Fibroblast of lung (primary cell): ENCODE measurements around the gene KLRF2. TPM values are rescaled to one million over a fixed set of nuclear protein-coding genes. Genes with fewer than 3 reads are reported as not detected.

Experiments
- DNase-seq, 2 donors: peaks; one replicate each; pipeline versions ENCODE4 v3.0.0 to v3.0.0-alpha.2; 2010; ENCODE audit warnings: low read depth in 2 of 2
- H2AFZ ChIP-seq: 2 replicates; pipeline ENCODE4 v1.5.1; 2012; ENCODE audit warnings: low read length, control low read depth, inconsistent platforms
- H3K27ac ChIP-seq: 2 replicates; pipeline ENCODE4 v1.5.1; 2011; ENCODE audit warnings: low read length, control low read depth; ENCODE audit not compliant: insufficient read depth
- H3K27me3 ChIP-seq: 2 replicates; pipeline ENCODE4 v1.5.1; 2011; ENCODE audit warnings: mild to moderate bottlenecking, low read length; ENCODE audit not compliant: control insufficient read depth, insufficient read depth
- H3K36me3 ChIP-seq: 2 replicates; pipeline ENCODE4 v1.5.1; 2011; ENCODE audit warnings: low read length; ENCODE audit not compliant: control insufficient read depth, insufficient read depth
- H3K4me1 ChIP-seq: 2 replicates; pipeline ENCODE4 v1.5.1; 2011; ENCODE audit warnings: low read length; ENCODE audit not compliant: control insufficient read depth, insufficient read depth; ENCODE audit errors: extremely low read depth
- H3K4me2 ChIP-seq: 2 replicates; pipeline ENCODE4 v1.5.1; 2011; ENCODE audit warnings: low read length, control low read depth; ENCODE audit not compliant: insufficient read depth; ENCODE audit errors: extremely low read depth
- H3K4me3 ChIP-seq, 4 experiments: fragments of 200-600 bp in 1 of 4; sonication (generic) in 1 of 4; replicated peaks in 1 of 4; 2 replicates each; pipeline ENCODE4 v1.5.1; 2011 to 2016; ENCODE audit warnings: low read length in 4 of 4, low read depth in 3 of 4, mild to moderate bottlenecking in 3 of 4, control low read depth in 2 of 4, inconsistent platforms in 1 of 4, mixed read lengths in 1 of 4; ENCODE audit not compliant: insufficient read depth in 1 of 4; ENCODE audit errors: control extremely low read depth in 1 of 4
- H3K79me2 ChIP-seq: 2 replicates; pipeline ENCODE4 v1.5.1; 2012; ENCODE audit warnings: mild to moderate bottlenecking, low read length, inconsistent platforms; ENCODE audit not compliant: control insufficient read depth, insufficient read depth
- H3K9ac ChIP-seq: 2 replicates; pipeline ENCODE4 v1.5.1; 2011; ENCODE audit warnings: mild to moderate bottlenecking, low read length, control low read depth; ENCODE audit not compliant: insufficient read depth
- H3K9me3 ChIP-seq: 2 replicates; pipeline ENCODE4 v1.5.1; 2012; ENCODE audit warnings: low read depth, low read length; ENCODE audit not compliant: control insufficient read depth, insufficient read depth
- H4K20me1 ChIP-seq: 2 replicates; pipeline ENCODE4 v1.5.1; 2011; ENCODE audit warnings: low read length; ENCODE audit not compliant: control insufficient read depth, insufficient read depth; ENCODE audit errors: extremely low read depth
- EZH2 ChIP-seq: IDR thresholded peaks from 2 replicates; pipeline ENCODE4 v1.5.1; 2012; ENCODE audit warnings: low read length, control low read depth, mild to moderate bottlenecking; ENCODE audit errors: missing control alignments
- polyA minus RNA-seq: library from RNA; depleted of rRNA, polyadenylated mRNA; stranded (reverse); fragments of >200 nt; gene quantifications from 2 replicates; pipeline ENCODE4 v1.2.3, GENCODE V29; 2011; ENCODE audit warnings: low replicate concordance
- polyA plus RNA-seq, 2 donors: library from polyadenylated mRNA; depleted of rRNA in 1 of 2; stranded (reverse) in 1 of 2; unstranded in 1 of 2; fragments of >200 nt; gene quantifications; 2 replicates each; pipeline ENCODE4 v1.2.1, GENCODE V29; 2011 to 2012; ENCODE audit warnings: missing spikeins in 1 of 2
- total RNA-seq: library from RNA; depleted of rRNA; stranded (reverse); fragments of >200 nt; gene quantifications from 2 replicates; pipeline ENCODE4 v1.2.1, GENCODE V29; 2014
- TF ChIP-seq, protein P1 (sequence below), 2 donors: IDR thresholded peaks in 1 of 2; conservative IDR thresholded peaks in 1 of 2; 1 replicate in 1 of 2; 2 replicates in 1 of 2; pipeline ENCODE4 v1.5.1; 2011 to 2012; ENCODE audit warnings: low read length in 2 of 2, control low read depth in 1 of 2, inconsistent platforms in 1 of 2, low read depth in 1 of 2, mild to moderate bottlenecking in 1 of 2

The KLRF2 gene, protein sequence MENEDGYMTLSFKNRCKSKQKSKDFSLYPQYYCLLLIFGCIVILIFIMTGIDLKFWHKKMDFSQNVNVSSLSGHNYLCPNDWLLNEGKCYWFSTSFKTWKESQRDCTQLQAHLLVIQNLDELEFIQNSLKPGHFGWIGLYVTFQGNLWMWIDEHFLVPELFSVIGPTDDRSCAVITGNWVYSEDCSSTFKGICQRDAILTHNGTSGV
- total RNA-seq (not detected in 2 replicates), polyA plus RNA-seq (not detected in 2 replicates), polyA minus RNA-seq (not detected in 2 replicates)
- not detected in 2 replicates for polyA plus RNA-seq (2012)

DNA sequence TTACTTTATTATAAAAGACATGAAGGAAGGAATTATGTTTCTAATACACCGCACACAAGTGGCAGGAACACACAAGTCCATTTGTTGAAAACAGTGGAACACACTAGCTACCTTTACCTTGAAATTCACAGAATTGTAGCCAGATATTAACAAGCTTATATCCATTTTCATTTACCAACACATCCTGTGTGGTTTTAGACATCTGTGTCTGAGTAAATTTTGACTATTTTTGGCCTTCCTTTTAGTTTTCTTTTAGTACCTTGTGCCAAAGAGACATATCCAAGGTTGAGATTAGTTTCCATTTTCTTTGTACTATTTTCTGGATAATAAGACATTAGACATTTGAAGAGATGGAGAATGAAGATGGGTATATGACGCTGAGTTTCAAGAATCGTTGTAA lies at the start of gene KLRF2:
TSS of gene KLRF2 (plus strand) at position 244 of the 400 bp plus-strand sequence. CDS start at position 351, 107 bp downstream.
- Histone ChIP-seq H3K9me3 (no peaks in the 10 kb centered on the region), H3K4me3 (no peak within 1 kb of the TSS), H3K27me3 (no peaks in the 10 kb centered on the region), H3K9ac (no peak within 1 kb of the TSS), H3K79me2 (no peaks in the 10 kb centered on the region), H3K4me1 (no peaks in the 10 kb centered on the region), H3K4me2 (no peak within 1 kb of the TSS), H4K20me1 (no peaks in the 10 kb centered on the region), H3K27ac (no peak within 1 kb of the TSS), H2AFZ (no peak within 1 kb of the TSS), H3K36me3 (no peaks in the 10 kb centered on the region)
- TF ChIP-seq, protein P1, sequence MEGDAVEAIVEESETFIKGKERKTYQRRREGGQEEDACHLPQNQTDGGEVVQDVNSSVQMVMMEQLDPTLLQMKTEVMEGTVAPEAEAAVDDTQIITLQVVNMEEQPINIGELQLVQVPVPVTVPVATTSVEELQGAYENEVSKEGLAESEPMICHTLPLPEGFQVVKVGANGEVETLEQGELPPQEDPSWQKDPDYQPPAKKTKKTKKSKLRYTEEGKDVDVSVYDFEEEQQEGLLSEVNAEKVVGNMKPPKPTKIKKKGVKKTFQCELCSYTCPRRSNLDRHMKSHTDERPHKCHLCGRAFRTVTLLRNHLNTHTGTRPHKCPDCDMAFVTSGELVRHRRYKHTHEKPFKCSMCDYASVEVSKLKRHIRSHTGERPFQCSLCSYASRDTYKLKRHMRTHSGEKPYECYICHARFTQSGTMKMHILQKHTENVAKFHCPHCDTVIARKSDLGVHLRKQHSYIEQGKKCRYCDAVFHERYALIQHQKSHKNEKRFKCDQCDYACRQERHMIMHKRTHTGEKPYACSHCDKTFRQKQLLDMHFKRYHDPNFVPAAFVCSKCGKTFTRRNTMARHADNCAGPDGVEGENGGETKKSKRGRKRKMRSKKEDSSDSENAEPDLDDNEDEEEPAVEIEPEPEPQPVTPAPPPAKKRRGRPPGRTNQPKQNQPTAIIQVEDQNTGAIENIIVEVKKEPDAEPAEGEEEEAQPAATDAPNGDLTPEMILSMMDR (conservative IDR thresholded peaks at IDR 0.05 in 1 of 2, IDR thresholded peaks at IDR 0.05 in 1 of 2; ENCODE audit: low read depth in 1 of 2, low read length in 2 of 2), result no peak
- TF ChIP-seq EZH2, result no peak
- no peak for DNase-seq

DNA sequence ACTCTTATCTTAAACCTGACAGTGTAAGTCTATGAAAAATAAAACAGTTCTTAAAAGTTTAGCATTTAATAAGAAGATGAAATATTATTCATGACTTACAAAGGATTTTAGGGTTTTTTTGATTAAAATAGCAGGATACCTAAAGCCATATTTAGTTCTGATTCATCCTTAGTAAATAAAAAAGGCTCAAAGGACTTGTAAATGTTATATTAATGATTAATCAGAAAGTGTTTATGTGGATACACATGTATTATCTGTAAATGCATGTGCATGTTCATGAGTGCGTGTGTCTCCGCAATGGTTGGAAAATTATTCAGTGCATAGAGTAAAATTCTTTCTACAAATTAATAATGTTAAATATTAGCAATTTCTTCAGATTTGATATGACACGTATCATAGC lies 49.6 kb upstream of the KLRF2 start:
- Histone ChIP-seq H3K27me3 (no peaks in the 10 kb centered on the region), H3K79me2 (no peaks in the 10 kb centered on the region), H3K4me2 (no peak overlapping the region), H3K4me1 (no peaks in the 10 kb centered on the region), H3K36me3 (no peaks in the 10 kb centered on the region), H2AFZ (no peak overlapping the region), H3K27ac (no peak overlapping the region), H4K20me1 (no peaks in the 10 kb centered on the region), H3K9ac (no peak overlapping the region), H3K9me3 (no peaks in the 10 kb centered on the region), H3K4me3 (no peak overlapping the region)
- no peak for TF ChIP-seq EZH2
- TF ChIP-seq, protein P1 (conservative IDR thresholded peaks at IDR 0.05 in 1 of 2, IDR thresholded peaks at IDR 0.05 in 1 of 2; ENCODE audit: low read depth in 1 of 2, low read length in 2 of 2), result no peak
- no peak for DNase-seq

DNA sequence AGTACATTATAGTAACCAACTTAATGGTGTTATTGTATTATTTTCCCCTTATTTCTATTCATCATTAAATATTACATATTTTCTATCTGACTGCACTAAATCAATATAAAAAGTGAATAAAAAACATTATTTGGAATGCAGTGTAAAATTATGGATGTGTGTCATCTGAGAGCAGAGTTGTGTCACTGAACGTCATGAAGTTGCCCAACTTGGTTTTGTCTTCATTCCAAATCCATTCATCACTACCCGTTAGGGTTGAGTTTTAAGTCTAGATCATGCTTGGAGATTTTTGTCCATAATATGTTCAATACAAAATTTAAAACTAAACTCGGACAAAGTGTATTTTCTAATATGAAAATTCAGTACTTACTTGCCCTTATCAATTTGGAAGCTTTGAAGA lies 37.9 kb upstream of the KLRF2 start:
- Histone ChIP-seq H3K36me3 (no peaks in the 10 kb centered on the region), H3K4me3 (no peak overlapping the region), H3K9me3 (no peaks in the 10 kb centered on the region), H3K27me3 (no peaks in the 10 kb centered on the region), H3K27ac (no peak overlapping the region), H3K9ac (no peak overlapping the region), H3K4me1 (no peaks in the 10 kb centered on the region), H3K79me2 (no peaks in the 10 kb centered on the region), H4K20me1 (no peaks in the 10 kb centered on the region), H2AFZ (no peak overlapping the region), H3K4me2 (no peak overlapping the region)
- peak in 1 of 2 donors; percentile 14 for DNase-seq
- TF ChIP-seq, protein P1 (conservative IDR thresholded peaks at IDR 0.05 in 1 of 2, IDR thresholded peaks at IDR 0.05 in 1 of 2; ENCODE audit: low read depth in 1 of 2, low read length in 2 of 2), result no peak
- TF ChIP-seq EZH2, result no peak
